B cell (primary cell): Measurements from ENCODE around the gene APBA2.

Experiments used
- EZH2 ChIP-seq: IDR thresholded peaks from 2 replicates; pipeline ENCODE4 v1.6.1; 2012; ENCODE audit warnings: borderline replicate concordance, low read depth, mild to moderate bottlenecking, moderate library complexity, low read length; ENCODE audit not compliant: insufficient read depth, poor library complexity, severe bottlenecking
- TF ChIP-seq, protein P1 (sequence below): fragments of 200-600 bp; IDR thresholded peaks from one replicate; pipeline ENCODE4 v1.8.0; 2022; ENCODE audit warnings: antibody characterized with exemption, mild to moderate bottlenecking

DNA sequence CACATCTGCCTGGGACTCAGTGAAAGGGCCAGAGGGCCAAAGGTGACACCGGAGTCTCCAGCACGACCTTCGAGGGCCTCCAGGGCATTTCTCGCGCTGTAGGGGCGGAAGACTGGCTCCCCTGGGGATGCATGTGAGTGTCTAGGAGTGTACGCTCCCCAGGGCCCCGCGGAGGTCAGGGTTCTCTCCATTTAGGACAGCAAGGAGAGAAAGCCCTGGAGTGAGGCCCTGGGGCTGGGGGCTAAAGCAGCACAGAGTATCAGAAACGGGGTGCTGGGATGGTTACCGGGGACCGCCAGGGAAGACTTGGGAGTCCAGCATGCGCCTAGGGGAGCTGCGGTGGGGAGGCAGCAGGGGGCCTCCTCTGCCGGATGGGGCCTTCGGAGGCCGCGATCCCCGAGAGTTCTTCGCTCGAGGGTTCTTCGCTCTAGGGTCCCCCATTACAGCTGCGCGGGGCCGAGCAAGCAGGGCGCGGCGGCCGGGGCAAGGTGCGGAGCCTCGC lies 595 bp upstream of the APBA2 start:
- TF ChIP-seq, protein P1, sequence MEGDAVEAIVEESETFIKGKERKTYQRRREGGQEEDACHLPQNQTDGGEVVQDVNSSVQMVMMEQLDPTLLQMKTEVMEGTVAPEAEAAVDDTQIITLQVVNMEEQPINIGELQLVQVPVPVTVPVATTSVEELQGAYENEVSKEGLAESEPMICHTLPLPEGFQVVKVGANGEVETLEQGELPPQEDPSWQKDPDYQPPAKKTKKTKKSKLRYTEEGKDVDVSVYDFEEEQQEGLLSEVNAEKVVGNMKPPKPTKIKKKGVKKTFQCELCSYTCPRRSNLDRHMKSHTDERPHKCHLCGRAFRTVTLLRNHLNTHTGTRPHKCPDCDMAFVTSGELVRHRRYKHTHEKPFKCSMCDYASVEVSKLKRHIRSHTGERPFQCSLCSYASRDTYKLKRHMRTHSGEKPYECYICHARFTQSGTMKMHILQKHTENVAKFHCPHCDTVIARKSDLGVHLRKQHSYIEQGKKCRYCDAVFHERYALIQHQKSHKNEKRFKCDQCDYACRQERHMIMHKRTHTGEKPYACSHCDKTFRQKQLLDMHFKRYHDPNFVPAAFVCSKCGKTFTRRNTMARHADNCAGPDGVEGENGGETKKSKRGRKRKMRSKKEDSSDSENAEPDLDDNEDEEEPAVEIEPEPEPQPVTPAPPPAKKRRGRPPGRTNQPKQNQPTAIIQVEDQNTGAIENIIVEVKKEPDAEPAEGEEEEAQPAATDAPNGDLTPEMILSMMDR, result no peak
- no peak for TF ChIP-seq EZH2
